Ecto neural progenitor cell (in vitro differentiated cells): Measurements from ENCODE around the gene RTCA.
"Not testable (repeated sequence)": the region's sequence is repeated elsewhere in the genome, so short reads cannot be mapped to it uniquely, and the experiment has no call there.

Source experiments
- DNase-seq: peaks from one replicate; pipeline ENCODE4 v3.0.0-alpha.2; 2018; ENCODE audit warnings: low spot score

Gene RTCA

DNA sequence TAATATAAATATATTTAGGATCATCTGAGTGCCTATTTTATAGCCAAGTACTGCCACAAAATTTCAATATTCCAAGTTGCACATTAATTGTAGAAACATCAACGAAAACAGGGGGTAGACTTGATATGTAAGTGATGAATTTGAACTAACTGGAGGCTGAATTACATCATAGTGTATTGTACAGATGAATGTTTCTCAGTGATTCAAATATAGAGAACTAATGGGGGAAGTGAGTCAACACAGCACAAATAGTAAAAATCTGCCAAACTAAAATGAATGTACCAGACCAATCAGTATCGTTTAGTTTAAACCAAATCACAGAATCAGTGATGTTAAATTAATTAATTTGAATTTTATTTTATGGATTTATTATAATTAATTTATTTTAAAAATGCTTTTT, 42.8 kb downstream of the RTCA start:
- DNase-seq = no peak

DNA sequence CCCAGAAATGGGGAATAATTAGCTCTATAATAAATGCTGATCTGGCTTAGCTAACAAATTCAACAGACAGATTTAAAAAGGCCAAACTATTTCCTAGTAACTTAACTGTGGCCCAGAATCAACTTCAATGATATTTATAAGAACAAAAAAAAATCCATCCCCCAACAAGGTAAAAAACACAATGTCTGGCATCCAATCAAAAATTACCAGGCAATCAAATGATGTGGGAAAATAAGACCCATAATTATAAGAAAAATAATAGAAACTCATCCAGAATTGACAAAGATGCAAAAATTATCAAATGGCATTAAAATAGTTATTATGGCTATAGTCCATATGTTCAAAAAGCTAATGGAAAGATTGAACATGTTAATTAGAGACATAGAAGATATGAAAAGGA, 43.8 kb downstream of the RTCA start:
- DNase-seq = no peak

GRCh38 chr1:100313382-100313781, 47.4 kb downstream of the RTCA start:
- no peak for DNase-seq

- DNase-seq = no peak
Observed at GRCh38 chr1:100316622-100317021, 50.6 kb downstream of the RTCA start.

DNA sequence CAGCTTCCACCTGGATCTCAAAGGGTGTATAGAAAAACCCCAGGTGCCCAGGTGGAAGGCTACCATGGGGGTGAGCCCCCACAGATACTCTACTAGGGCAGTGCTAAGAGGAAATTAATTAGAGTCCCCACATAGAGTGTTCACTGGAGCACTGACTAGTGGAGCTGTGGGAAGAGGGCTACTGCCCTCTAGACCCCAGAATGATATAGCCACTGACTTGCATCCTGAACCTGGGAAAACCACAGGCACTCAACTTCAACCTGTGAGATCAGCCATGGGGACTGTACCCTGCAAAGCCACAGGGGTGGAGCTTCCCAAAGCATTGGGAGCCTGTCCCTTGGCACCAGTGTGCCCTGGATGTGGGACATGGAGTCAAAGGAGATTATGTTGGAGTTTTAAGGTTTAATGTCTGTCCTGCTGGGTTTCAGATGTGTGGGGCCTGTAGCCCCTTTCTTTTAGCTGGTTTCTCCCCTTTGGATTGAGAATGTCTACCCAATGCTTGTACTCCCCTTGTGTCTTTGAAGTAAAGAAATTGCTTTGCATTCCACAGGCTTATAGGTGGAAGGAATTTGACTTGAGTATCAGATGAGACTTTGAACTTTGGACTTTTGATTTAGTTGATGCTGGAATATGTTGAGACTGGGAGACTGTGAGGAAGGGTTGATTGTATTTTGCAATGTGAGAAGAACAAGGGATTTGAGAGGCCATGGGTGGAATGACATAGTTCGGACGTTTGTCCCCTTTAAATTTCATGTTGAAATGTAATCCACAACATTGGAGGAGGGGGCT, 54.5 kb downstream of the RTCA start:
- DNase-seq = no peak

DNA sequence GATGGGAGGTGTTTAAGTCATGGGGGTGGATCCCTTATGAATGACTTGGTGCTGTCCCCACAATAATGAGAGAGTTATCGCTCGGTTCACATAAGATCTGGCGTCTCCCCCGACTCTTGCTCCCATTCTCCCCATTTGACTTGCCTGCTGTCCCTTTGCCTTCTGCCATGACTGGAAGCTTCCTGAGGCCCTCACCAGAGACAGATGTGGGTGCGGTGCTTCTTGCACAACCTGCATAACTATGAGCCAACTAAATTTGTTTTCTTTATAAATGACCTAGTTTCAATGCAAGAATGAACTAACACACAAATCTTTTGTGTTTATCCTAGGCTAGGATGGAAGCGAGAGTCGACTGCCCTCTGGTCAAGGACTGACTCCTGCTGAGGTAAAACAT, 55.1 kb downstream of the RTCA start:
- DNase-seq = no peak

DNA sequence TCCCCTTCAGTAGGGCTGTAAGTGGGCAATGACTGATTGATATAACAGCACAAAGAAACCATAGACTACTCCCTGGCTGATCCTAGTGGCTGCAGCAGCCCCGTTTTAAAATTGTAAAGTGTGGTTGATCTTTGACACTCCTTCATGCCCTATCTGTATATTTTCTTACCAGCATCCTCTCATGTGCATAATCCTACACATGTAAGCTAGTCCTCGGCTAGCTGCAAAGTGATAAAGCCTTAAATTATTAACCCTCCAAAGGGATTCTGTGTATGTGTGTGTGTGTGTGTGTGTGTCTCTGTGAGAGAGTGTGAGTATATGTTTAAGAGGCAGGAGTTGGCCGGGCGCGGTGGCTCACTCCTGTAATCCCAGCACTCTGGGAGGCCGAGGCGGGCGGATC, 55.5 kb downstream of the RTCA start:
- DNase-seq = no peak

- DNase-seq = no peak
Observed at GRCh38 chr1:100322436-100323211, 56.6 kb downstream of the RTCA start.

- no peak for DNase-seq
Observed at GRCh38 chr1:100323419-100324106, 57.5 kb downstream of the RTCA start.

- no peak for DNase-seq
Observed at GRCh38 chr1:100325415-100326324, 59.7 kb downstream of the RTCA start.

DNA sequence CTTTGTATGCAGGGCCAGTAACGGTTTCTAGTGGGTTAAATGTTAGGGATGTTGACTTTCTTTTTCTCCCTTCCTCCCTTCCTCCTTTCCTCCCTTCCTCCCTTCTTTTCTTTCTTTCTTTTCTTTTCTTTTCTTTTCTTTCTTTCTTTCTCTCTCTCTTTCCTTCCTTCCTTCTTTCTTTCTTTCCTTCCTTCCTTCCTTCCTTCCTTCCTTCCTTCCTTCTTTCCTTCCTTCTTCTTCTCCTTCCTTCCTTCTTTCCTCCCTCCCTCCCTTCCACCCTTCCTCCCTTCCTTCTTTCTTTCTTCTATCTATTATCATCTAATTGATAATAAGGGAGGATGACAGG, 60.3 kb downstream of the RTCA start:
- DNase-seq = not testable (repeated sequence)

DNA sequence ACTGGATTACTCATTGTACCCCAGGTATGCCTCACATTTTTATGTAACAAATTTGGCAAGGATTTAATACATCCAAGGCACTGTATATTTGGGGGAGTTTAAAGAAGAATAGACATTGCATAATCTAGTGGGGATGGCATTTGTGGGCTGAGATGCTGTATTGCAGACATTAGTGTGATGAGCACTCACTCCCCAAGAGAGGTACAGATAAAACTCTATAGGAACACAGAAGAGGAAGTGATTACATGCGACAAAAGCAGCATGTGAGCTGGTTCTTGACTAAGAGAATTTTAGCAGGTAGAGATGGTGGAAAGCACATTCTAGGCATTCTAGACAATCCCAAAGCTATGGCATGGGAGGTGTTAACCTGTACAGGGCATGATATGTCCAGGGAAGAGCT, 62.1 kb downstream of the RTCA start:
- DNase-seq = no peak

GRCh38 chr1:100331146-100331545, 65.1 kb downstream of the RTCA start:
- not testable (repeated sequence) for DNase-seq

DNA sequence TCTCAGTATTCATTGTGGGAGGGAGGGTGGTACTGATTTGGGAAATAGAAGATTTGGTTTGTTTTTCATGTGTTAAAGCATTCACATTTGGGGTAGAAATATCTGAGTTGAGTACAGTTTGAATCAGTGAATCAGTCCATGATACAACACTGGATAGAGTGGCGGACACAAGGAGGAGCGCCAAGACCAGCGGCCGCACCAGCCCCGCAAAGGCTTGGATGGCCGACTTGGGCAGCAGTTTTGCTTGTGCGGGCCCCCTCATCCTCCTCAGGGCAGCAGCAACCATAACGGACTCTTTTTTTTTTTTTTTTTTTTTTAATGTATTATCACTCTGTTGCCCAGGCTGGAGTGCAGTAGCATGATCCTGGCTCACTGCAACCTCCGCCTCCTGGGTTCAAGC, 66.3 kb downstream of the RTCA start:
- DNase-seq = no peak

DNA sequence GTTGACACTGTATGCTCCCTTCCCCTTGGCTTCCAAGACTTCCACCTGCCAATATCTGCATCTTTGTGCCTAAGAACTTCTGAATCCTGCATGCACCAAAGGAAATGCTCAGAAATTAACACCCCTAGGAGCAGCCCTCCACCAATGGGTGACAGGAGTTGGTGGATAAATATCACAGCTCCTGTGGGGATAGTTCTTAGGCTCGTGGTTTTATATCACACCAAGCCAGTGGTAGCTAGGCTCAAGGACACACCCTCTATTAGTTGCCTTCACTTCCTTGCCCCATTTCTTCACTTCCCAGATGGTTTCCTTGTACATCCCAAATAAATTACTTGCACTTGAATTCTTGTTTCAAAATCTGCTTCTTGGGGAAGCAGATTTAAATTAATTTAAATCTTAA, 69.4 kb downstream of the RTCA start:
- no peak for DNase-seq

- DNase-seq = not testable (repeated sequence)
Observed at GRCh38 chr1:100337878-100338277, 71.9 kb downstream of the RTCA start.

- DNase-seq = not testable (repeated sequence)
Observed at GRCh38 chr1:100339735-100340134, 73.7 kb downstream of the RTCA start.

DNA sequence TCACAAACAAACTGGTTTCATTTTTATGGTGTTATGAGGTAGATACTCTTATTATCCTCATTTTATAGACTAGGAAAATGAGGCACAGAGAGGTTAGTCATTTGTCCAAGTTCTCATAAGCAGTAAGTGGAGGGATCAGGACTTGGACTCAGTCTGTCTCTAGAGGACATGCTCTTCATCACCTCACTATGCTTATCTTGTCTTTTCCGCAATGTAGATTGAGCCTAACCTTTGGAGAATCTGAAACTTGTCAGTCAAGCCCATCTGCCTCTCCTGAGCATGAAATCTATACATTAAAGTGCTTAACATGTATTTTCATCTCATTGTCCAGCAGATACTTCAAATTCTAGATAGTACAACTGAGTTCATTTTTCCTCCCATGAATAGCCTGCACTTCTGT, 74.5 kb downstream of the RTCA start:
- no peak for DNase-seq

DNA sequence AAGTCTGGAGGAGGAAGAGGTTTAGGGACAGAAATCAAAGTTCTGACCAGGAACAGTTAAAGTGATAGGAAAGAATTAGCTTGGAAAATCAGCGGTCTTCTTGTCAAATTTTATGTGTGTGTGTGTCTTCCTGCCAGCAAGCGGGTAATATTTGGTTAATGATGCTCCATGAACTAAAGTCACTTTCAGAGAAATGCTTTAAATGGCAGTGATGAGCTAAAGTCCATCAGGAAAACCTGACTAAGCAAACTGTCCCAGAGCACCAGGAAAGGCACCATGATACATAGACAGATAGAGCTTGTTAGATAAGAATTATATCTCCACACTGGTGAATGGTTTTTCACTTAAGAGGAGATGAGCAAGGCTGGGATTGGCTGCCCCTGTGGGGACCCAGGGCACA, 76.3 kb downstream of the RTCA start:
- no peak for DNase-seq
